Kidney capillary endothelial cell (primary cell): Measurements from ENCODE around the gene PCGF3.
"Not testable (repeated sequence)": the region's sequence is repeated elsewhere in the genome, so short reads cannot be mapped to it uniquely, and the experiment has no call there.

ENCODE experiments used
- DNase-seq: peaks from one replicate; pipeline ENCODE4 v3.0.0-alpha.2; 2018; ENCODE audit warnings: low spot score

PCGF3 gene

GRCh38 chr4:742742-743311 is 37.2 kb downstream of the PCGF3 start:
- peak; percentile 60 for DNase-seq

GRCh38 chr4:743463-744211 is 38.0 kb downstream of the PCGF3 start:
- DNase-seq: no peak

- DNase-seq: no peak
These were observed 38.7 kb downstream of the PCGF3 start for GRCh38 chr4:744212-744841.

- no peak for DNase-seq
These were observed 42.0 kb downstream of the PCGF3 start for GRCh38 chr4:747546-748170.

GRCh38 chr4:748461-748860 is 42.8 kb downstream of the PCGF3 start:
- no peak for DNase-seq

- no peak for DNase-seq
These were observed 44.4 kb downstream of the PCGF3 start for GRCh38 chr4:749698-750666.

- DNase-seq: no peak
These were observed 46.0 kb downstream of the PCGF3 start for GRCh38 chr4:751676-752075.

- DNase-seq: no peak
These were observed 46.7 kb downstream of the PCGF3 start for GRCh38 chr4:752196-752861.

GRCh38 chr4:753186-753585 is 47.6 kb downstream of the PCGF3 start:
- not testable (repeated sequence) for DNase-seq

- DNase-seq: no peak
These were observed 48.8 kb downstream of the PCGF3 start for GRCh38 chr4:754221-755120.

- no peak for DNase-seq
These were observed 51.5 kb downstream of the PCGF3 start for GRCh38 chr4:757111-757510.

- DNase-seq: not testable (repeated sequence)
These were observed 54.2 kb downstream of the PCGF3 start for GRCh38 chr4:759810-760209.

GRCh38 chr4:760616-761015 is 55.0 kb downstream of the PCGF3 start:
- no peak for DNase-seq

- no peak for DNase-seq
These were observed 55.5 kb downstream of the PCGF3 start for GRCh38 chr4:761086-761485.

- no peak for DNase-seq
These were observed 56.1 kb downstream of the PCGF3 start for GRCh38 chr4:761739-762138.

GRCh38 chr4:762211-763190 is 56.9 kb downstream of the PCGF3 start:
- no peak for DNase-seq

- DNase-seq: no peak
These were observed 57.7 kb downstream of the PCGF3 start for GRCh38 chr4:763191-763810.

- DNase-seq: no peak
These were observed 58.3 kb downstream of the PCGF3 start for GRCh38 chr4:763922-764321.
